ENCODE results near the gene CBL. TPM values are rescaled to one million over a fixed set of nuclear protein-coding genes. Genes with fewer than 3 reads are reported as not detected.
"Not testable (repeated sequence)": the region's sequence is repeated elsewhere in the genome, so short reads cannot be mapped to it uniquely, and the experiment has no call there.

CBL gene
- total RNA-seq, 3 donors from 2014 or later (not counting 1 experiment from before 2014, with no cell fraction given): 29.0 to 32.5 (median 30.1) TPM

DNA sequence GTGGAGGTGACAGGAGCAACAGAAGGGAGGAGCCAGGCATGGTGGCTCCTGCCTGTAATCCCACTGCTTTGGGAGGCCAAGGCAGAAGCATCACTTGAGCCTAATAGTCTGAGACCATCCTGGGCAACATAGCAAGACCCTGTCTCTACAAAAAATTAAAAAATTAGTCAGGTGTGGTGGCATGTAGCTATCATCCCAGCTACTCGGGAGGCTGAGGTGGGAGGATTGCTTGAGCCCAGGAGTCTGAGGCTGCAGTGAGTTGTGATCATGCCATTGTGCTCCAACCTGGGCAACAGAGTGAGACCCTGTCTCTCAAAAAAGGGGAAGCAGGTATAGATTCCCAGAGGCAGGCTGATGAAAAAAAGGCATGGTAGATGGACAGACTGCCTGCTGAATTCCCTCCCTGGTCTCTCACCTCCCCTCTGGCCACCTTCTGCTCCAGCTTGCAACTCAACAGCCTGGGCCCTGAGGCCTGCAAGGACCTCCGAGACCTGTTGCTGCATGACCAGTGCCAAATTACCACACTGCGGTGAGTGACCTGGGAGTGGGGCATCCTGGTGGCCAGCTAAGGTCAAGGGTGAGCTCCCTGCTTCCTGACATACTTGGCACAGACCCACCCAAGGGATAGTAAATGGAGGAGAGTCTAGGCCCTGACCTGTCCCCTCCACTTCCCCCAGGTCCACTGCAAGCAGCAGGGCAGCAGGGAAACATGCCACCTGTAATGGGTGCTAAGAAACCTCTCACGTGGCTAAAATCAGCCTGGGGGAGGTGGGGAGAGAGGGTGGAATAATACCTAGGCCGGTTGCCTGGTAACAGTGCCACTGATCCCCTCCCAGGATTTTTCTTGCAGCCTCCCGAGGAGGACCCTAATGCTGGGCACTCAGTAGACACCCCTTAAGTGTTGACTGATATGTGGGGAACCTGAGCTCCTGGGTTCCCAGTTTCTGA, 25.1 kb upstream of the CBL start:
- TF ChIP-seq, protein P1, sequence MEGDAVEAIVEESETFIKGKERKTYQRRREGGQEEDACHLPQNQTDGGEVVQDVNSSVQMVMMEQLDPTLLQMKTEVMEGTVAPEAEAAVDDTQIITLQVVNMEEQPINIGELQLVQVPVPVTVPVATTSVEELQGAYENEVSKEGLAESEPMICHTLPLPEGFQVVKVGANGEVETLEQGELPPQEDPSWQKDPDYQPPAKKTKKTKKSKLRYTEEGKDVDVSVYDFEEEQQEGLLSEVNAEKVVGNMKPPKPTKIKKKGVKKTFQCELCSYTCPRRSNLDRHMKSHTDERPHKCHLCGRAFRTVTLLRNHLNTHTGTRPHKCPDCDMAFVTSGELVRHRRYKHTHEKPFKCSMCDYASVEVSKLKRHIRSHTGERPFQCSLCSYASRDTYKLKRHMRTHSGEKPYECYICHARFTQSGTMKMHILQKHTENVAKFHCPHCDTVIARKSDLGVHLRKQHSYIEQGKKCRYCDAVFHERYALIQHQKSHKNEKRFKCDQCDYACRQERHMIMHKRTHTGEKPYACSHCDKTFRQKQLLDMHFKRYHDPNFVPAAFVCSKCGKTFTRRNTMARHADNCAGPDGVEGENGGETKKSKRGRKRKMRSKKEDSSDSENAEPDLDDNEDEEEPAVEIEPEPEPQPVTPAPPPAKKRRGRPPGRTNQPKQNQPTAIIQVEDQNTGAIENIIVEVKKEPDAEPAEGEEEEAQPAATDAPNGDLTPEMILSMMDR (IDR thresholded peaks at IDR 0.05): no peak
- no peaks in the 10 kb centered on the region for H3K36me3 Mint-ChIP-seq
- no peak overlapping the region for H3K4me3 ChIP-seq (ENCODE audit: low read length)
- H3K4me1 Mint-ChIP-seq: no peaks in the 10 kb centered on the region
- H3K9me3 Mint-ChIP-seq: no peaks in the 10 kb centered on the region
- no peaks in the 10 kb centered on the region for H3K27me3 Mint-ChIP-seq (ENCODE audit: low read depth in 2 of 2)
- H3K4me3 Mint-ChIP-seq: no peak overlapping the region
- no peak overlapping the region for H3K27ac ChIP-seq (ENCODE audit: low read length)
- H3K36me3 ChIP-seq (ENCODE audit: control insufficient read depth, insufficient read depth, low read length): peaks cover 13% of the 10 kb centered on the region
- WGBS (ENCODE audit: insufficient coverage): 96% methylated on average over 6 of the region's 6 CpGs
- H3K27me3 ChIP-seq (ENCODE audit: control insufficient read depth, insufficient read depth, low read length): no peaks in the 10 kb centered on the region
- H3K9me3 ChIP-seq (ENCODE audit: control insufficient read depth, insufficient read depth, low read length): no peaks in the 10 kb centered on the region
- H3K4me1 ChIP-seq (ENCODE audit: control insufficient read depth, insufficient read depth, low read length): no peaks in the 10 kb centered on the region
- H3K27ac Mint-ChIP-seq: no peak overlapping the region
- ATAC-seq: no peak
- DNase-seq: no peak
- intact Hi-C loops (cut with micrococcal nuclease): no loop called here

DNA sequence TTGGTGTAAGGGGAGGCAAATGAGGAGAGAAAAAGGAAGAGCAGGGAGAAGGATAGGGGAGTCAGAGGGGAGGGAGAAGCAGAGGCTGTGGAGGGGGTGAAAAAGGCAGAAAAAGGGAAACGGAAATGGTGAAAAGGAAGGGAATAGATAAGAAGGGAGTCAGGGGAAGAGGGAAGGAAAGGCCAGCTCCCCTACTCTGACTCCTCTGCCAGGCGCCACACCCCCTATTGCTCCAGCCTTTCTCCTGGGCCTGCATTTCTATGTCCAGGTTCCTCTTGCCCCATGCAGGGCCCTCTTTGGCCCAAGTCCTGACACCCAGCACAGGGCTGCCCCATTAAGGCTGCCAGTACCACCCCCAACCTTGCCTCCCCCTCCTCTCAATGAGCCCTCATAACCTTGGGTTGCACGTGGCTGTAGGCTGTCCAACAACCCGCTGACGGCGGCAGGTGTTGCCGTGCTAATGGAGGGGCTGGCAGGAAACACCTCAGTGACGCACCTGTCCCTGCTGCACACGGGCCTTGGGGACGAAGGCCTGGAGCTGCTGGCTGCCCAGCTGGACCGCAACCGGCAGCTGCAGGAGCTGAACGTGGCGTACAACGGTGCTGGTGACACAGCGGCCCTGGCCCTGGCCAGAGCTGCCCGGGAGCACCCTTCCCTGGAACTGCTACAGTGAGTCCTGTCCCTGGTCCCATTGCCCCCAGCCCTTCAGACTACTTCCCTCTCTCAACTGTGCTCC, 24.3 kb upstream of the CBL start:
- no peaks in the 10 kb centered on the region for H3K27me3 ChIP-seq (ENCODE audit: control insufficient read depth, insufficient read depth, low read length)
- Mint-ChIP-seq H3K27ac (no peak overlapping the region), H3K9me3 (no peaks in the 10 kb centered on the region), H3K36me3 (no peaks in the 10 kb centered on the region), H3K4me1 (no peaks in the 10 kb centered on the region), H3K27me3 (ENCODE audit: low read depth in 2 of 2) (no peaks in the 10 kb centered on the region), H3K4me3 (no peak overlapping the region)
- peaks cover 13% of the 10 kb centered on the region for H3K36me3 ChIP-seq (ENCODE audit: control insufficient read depth, insufficient read depth, low read length)
- DNase-seq (no peak), ATAC-seq (no peak)
- TF ChIP-seq, protein P1 (IDR thresholded peaks at IDR 0.05): no peak
- intact Hi-C loops (cut with micrococcal nuclease): no loop called here
- 94% methylated on average over 17 of the region's 17 CpGs for WGBS (ENCODE audit: insufficient coverage)
- H3K4me3 ChIP-seq (ENCODE audit: low read length): no peak overlapping the region
- H3K9me3 ChIP-seq (ENCODE audit: control insufficient read depth, insufficient read depth, low read length): no peaks in the 10 kb centered on the region
- no peaks in the 10 kb centered on the region for H3K4me1 ChIP-seq (ENCODE audit: control insufficient read depth, insufficient read depth, low read length)
- no peak overlapping the region for H3K27ac ChIP-seq (ENCODE audit: low read length)

DNA sequence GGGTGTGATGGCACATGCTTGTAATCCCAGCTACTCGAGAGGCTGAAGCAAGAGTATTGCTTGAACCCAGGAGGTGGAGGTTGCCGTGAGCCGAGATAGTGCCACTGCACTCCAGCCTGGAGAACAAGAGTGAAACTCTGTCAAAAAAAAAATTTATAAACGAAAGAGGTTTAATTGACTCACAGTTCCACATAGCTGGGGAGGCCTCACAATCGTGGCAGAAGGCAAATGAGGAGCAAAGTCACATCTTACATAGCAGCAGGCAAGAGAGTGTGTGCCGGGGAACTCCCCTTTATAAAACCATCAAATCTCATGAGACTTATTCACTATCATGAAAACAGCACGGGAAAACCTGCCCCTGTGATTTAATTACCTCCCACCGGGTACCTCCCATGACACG, 21.7 kb upstream of the CBL start:
- ATAC-seq; H3K9me3 Mint-ChIP-seq; H3K27me3 Mint-ChIP-seq (ENCODE audit: low read depth in 2 of 2); H3K4me1 Mint-ChIP-seq; DNase-seq; intact Hi-C loops (cut with micrococcal nuclease); H3K27ac ChIP-seq (ENCODE audit: low read length); H3K27ac Mint-ChIP-seq; H3K4me3 ChIP-seq (ENCODE audit: low read length); H3K36me3 Mint-ChIP-seq; H3K9me3 ChIP-seq (ENCODE audit: control insufficient read depth, insufficient read depth, low read length); H3K4me1 ChIP-seq (ENCODE audit: control insufficient read depth, insufficient read depth, low read length); H3K36me3 ChIP-seq (ENCODE audit: control insufficient read depth, insufficient read depth, low read length); H3K27me3 ChIP-seq (ENCODE audit: control insufficient read depth, insufficient read depth, low read length); H3K4me3 Mint-ChIP-seq: not testable (repeated sequence)
- WGBS (ENCODE audit: insufficient coverage): 84% methylated on average over 9 of the region's 9 CpGs

DNA sequence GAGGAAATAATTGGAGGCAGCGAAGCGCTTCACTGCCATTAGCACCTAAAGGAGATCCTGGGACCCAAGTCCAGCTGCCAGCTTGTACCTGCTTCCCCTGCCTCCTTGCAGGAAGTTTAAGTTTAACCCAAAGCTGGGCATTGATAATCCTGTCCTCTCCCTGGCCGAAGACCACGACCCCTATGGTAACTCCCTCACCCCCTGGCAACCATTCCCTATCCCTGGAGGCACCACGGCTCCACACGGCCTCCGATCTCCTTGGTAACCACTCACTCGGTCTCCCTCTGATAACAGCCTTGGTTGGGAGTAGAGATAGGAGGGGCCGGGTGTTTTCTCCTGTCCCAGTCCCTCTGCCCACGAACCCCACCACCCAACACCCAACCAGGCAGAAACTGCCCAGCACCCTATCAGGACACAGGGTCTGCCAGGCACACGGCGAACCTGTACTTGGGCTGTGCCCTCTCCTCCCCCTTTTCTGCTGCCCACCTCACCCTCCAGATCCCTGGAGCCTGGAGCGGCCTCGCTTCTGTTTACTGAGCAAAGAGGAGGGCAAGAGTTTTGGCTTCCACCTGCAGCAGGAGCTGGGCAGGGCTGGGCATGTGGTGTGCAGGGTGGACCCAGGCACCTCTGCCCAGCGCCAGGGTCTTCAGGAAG, 20.0 kb upstream of the CBL start:
- no peak overlapping the region for H3K27ac Mint-ChIP-seq

More for the DNA sequence above, 20.0 kb upstream of the CBL start:
- no peaks in the 10 kb centered on the region for H3K27me3 ChIP-seq (ENCODE audit: control insufficient read depth, insufficient read depth, low read length)
- Mint-ChIP-seq H3K4me3 (no peak overlapping the region), H3K4me1 (no peaks in the 10 kb centered on the region), H3K36me3 (no peaks in the 10 kb centered on the region), H3K27me3 (ENCODE audit: low read depth in 2 of 2) (no peaks in the 10 kb centered on the region), H3K9me3 (no peaks in the 10 kb centered on the region)
- ATAC-seq: no peak
- no peak for DNase-seq
- H3K9me3 ChIP-seq (ENCODE audit: control insufficient read depth, insufficient read depth, low read length): no peaks in the 10 kb centered on the region
- 80% methylated on average over 10 of the region's 15 CpGs for WGBS (ENCODE audit: insufficient coverage)
- TF ChIP-seq, protein P1 (IDR thresholded peaks at IDR 0.05): no peak
- H3K27ac ChIP-seq (ENCODE audit: low read length): no peak overlapping the region
- no peaks in the 10 kb centered on the region for H3K4me1 ChIP-seq (ENCODE audit: control insufficient read depth, insufficient read depth, low read length)
- H3K4me3 ChIP-seq (ENCODE audit: low read length): no peak overlapping the region
- H3K36me3 ChIP-seq (ENCODE audit: control insufficient read depth, insufficient read depth, low read length): peaks cover 1% of the 10 kb centered on the region
- intact Hi-C loops (cut with micrococcal nuclease): no loop called here

All from natural killer cell (primary cell).